GM23338 (cell line): ENCODE measurements around the gene COL6A3. TPM values are rescaled to one million over a fixed set of nuclear protein-coding genes. Genes with fewer than 3 reads are reported as not detected.

ENCODE experiments used
- ATAC-seq: fragments of 200-7000 bp; cut with Tn5 transposase; 3 replicates; pipeline ENCODE4 v1.9.1; 2020
- DNase-seq: peaks from one replicate; pipeline ENCODE4 v3.0.0-alpha.2; 2015; ENCODE audit warnings: low spot score
- H2AFZ ChIP-seq: fragments of 200-600 bp; sonication (generic); 2 replicates; pipeline ENCODE4 v1.8.0; 2016; ENCODE audit warnings: antibody characterized with exemption, mild to moderate bottlenecking, moderate library complexity
- H3F3A ChIP-seq: fragments of 200-600 bp; sonication (generic); replicated peaks from 2 replicates; pipeline ENCODE4 v1.8.0; 2017; ENCODE audit warnings: antibody characterized with exemption, mixed run types, low read depth
- H3K27ac ChIP-seq: fragments of 200-600 bp; sonication (generic); 2 replicates; pipeline ENCODE4 v1.6.1; 2016; ENCODE audit warnings: low read depth
- H3K27me3 ChIP-seq: fragments of 200-600 bp; sonication (generic); 2 replicates; pipeline ENCODE4 v1.8.0; 2016; ENCODE audit warnings: mild to moderate bottlenecking, mixed run types, moderate library complexity; ENCODE audit not compliant: insufficient read depth
- H3K36me3 ChIP-seq: fragments of 200-600 bp; sonication (generic); 2 replicates; pipeline ENCODE4 v1.8.0; 2016; ENCODE audit warnings: mild to moderate bottlenecking; ENCODE audit not compliant: insufficient read depth
- H3K4me1 ChIP-seq: fragments of 200-600 bp; sonication (generic); 2 replicates; pipeline ENCODE4 v1.8.0; 2016; ENCODE audit warnings: mild to moderate bottlenecking, moderate library complexity; ENCODE audit not compliant: insufficient read depth
- H3K4me2 ChIP-seq: fragments of 200-600 bp; sonication (generic); 2 replicates; pipeline ENCODE4 v1.7.1; 2017; ENCODE audit warnings: mixed run types
- H3K4me3 ChIP-seq: fragments of 200-600 bp; sonication (generic); 2 replicates; pipeline ENCODE4 v1.6.1; 2016; ENCODE audit warnings: mixed run types
- H3K79me2 ChIP-seq: fragments of 200-600 bp; sonication (generic); replicated peaks from 2 replicates; pipeline ENCODE4 v1.8.0; 2017; ENCODE audit warnings: mild to moderate bottlenecking; ENCODE audit not compliant: insufficient read depth
- H3K9me2 ChIP-seq: fragments of 200-600 bp; sonication (generic); 2 replicates; pipeline ENCODE4 v1.8.0; 2017; ENCODE audit not compliant: insufficient read depth
- H4K20me1 ChIP-seq: fragments of 200-600 bp; sonication (generic); replicated peaks from 2 replicates; pipeline ENCODE4 v1.8.0; 2017; ENCODE audit warnings: mild to moderate bottlenecking; ENCODE audit not compliant: insufficient read depth
- H3K27ac Mint-ChIP-seq: 2 replicates; pipeline ENCODE4 v1.8.0; 2020; ENCODE audit warnings: inconsistent platforms, mild to moderate bottlenecking, moderate library complexity, mixed read lengths
- H3K27me3 Mint-ChIP-seq: 3 replicates; pipeline ENCODE4 v1.8.0; 2022; ENCODE audit warnings: low read depth, mild to moderate bottlenecking, moderate library complexity, mixed read lengths, inconsistent platforms; ENCODE audit not compliant: insufficient read depth, poor library complexity
- H3K36me3 Mint-ChIP-seq: 3 replicates; pipeline ENCODE4 v1.8.0; 2021; ENCODE audit warnings: low read depth, mild to moderate bottlenecking, inconsistent platforms, moderate library complexity, mixed read lengths
- H3K4me1 Mint-ChIP-seq: 3 replicates; pipeline ENCODE4 v1.8.0; 2020; ENCODE audit warnings: mild to moderate bottlenecking, inconsistent platforms, mixed read lengths
- H3K4me3 Mint-ChIP-seq: 3 replicates; pipeline ENCODE4 v1.8.0; 2021; ENCODE audit warnings: moderate library complexity, mild to moderate bottlenecking, inconsistent platforms, mixed read lengths
- H3K9me3 Mint-ChIP-seq: 3 replicates; pipeline ENCODE4 v1.8.0; 2020; ENCODE audit warnings: moderate library complexity, mild to moderate bottlenecking, inconsistent platforms, mixed read lengths
- CREB1 ChIP-seq: fragments of 250-450 bp; sonication (Bioruptor Pico); IDR thresholded peaks from 2 replicates; pipeline ENCODE4 v1.5.0; 2020; ENCODE audit warnings: low read depth, mild to moderate bottlenecking, moderate library complexity
- EZH2 ChIP-seq: fragments of 200-600 bp; sonication (generic); IDR thresholded peaks from one replicate; pipeline ENCODE4 v1.8.0; 2017; ENCODE audit warnings: antibody characterized with exemption, mild to moderate bottlenecking, low read depth; ENCODE audit not compliant: unreplicated experiment
- EZH2phosphoT487 ChIP-seq: fragments of 200-600 bp; sonication (generic); IDR thresholded peaks from one replicate; pipeline ENCODE4 v1.8.1; 2018; ENCODE audit warnings: antibody characterized with exemption; ENCODE audit not compliant: unreplicated experiment
- JUNB ChIP-seq: IDR thresholded peaks from one replicate; pipeline ENCODE4 v1.6.1; 2016; ENCODE audit warnings: antibody characterized with exemption; ENCODE audit not compliant: unreplicated experiment
- NANOG ChIP-seq: IDR thresholded peaks from 2 replicates; pipeline ENCODE4 v1.6.1; 2016; ENCODE audit warnings: antibody characterized with exemption, borderline replicate concordance
- POLR2AphosphoS5 ChIP-seq: IDR thresholded peaks from 2 replicates; pipeline ENCODE4 v1.6.1; 2016; ENCODE audit warnings: antibody characterized with exemption, low read depth
- STAT1 ChIP-seq: IDR thresholded peaks from one replicate; pipeline ENCODE4 v1.6.1; 2016; ENCODE audit warnings: antibody characterized with exemption; ENCODE audit not compliant: unreplicated experiment
- ZNF331 ChIP-seq: fragments of 250-450 bp; sonication (Bioruptor Pico); IDR thresholded peaks from 2 replicates; pipeline ENCODE4 v1.5.0; 2020; ENCODE audit warnings: low read depth, mild to moderate bottlenecking, moderate library complexity
- polyA plus RNA-seq: library from polyadenylated mRNA; unstranded; fragments of >200 nt; fragmentation: Nextera tagmentation; extraction: Ambion mirVana; gene quantifications from 2 replicates; pipeline ENCODE4 v1.2.1, GENCODE V29; 2016
- total RNA-seq: library from RNA; depleted of rRNA; stranded (reverse); fragments of >200 nt; shearing (Covaris generic); gene quantifications from 2 replicates; pipeline ENCODE4 v1.2.3, GENCODE V29; 2014
- TF ChIP-seq, protein P1 (sequence below): IDR thresholded peaks from 2 replicates; pipeline ENCODE4 v1.6.1; 2016; ENCODE audit warnings: antibody characterized with exemption
- TF ChIP-seq, protein P2 (sequence below): fragments of 250-450 bp; sonication (Bioruptor Pico); IDR thresholded peaks from 2 replicates; pipeline ENCODE4 v1.5.0; 2020; ENCODE audit warnings: mild to moderate bottlenecking, moderate library complexity
- TF ChIP-seq, protein P3 (sequence below), 2 experiments: fragments of 200-600 bp in 1 of 2; sonication (generic) in 1 of 2; conservative IDR thresholded peaks; 2 replicates each; pipeline versions ENCODE4 v1.5.1 to v1.6.1; 2016 to 2017; ENCODE audit warnings: antibody characterized with exemption in 2 of 2, low read depth in 2 of 2, mild to moderate bottlenecking in 2 of 2, moderate library complexity in 1 of 2

The COL6A3 gene
- total and polyA plus RNA-seq, 2 experiments from 2014 or later = 1.2 to 7.3 TPM

DNA sequence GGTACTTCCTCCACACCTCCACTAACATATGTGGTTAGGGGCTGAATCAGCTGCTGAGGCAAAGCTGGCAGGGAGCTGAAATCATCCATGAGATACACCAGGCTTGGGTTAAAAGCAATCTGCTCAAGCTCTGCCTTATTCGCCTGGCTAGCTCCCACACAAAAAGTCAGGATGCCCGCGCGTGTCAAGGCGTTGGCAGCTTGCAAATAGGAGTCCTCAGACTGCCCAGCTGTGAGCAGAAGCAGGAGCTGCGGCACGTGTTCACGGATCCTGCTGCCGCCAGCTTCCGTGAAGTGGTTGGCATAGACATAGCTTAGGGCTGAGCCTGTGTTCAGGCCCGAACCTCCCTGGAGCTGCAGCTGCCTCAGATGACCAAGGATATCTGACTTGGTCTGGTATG, 35.3 kb downstream of the COL6A3 start (continued):
- TF ChIP-seq, protein P1, sequence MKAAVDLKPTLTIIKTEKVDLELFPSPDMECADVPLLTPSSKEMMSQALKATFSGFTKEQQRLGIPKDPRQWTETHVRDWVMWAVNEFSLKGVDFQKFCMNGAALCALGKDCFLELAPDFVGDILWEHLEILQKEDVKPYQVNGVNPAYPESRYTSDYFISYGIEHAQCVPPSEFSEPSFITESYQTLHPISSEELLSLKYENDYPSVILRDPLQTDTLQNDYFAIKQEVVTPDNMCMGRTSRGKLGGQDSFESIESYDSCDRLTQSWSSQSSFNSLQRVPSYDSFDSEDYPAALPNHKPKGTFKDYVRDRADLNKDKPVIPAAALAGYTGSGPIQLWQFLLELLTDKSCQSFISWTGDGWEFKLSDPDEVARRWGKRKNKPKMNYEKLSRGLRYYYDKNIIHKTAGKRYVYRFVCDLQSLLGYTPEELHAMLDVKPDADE = no peak
- TF ChIP-seq CREB1 (CRISPR knock-in tag) (no peak), EZH2phosphoT487 (no peak), ZNF331 (CRISPR knock-in tag) (no peak), EZH2 (no peak), JUNB (no peak)
- TF ChIP-seq, protein P2, sequence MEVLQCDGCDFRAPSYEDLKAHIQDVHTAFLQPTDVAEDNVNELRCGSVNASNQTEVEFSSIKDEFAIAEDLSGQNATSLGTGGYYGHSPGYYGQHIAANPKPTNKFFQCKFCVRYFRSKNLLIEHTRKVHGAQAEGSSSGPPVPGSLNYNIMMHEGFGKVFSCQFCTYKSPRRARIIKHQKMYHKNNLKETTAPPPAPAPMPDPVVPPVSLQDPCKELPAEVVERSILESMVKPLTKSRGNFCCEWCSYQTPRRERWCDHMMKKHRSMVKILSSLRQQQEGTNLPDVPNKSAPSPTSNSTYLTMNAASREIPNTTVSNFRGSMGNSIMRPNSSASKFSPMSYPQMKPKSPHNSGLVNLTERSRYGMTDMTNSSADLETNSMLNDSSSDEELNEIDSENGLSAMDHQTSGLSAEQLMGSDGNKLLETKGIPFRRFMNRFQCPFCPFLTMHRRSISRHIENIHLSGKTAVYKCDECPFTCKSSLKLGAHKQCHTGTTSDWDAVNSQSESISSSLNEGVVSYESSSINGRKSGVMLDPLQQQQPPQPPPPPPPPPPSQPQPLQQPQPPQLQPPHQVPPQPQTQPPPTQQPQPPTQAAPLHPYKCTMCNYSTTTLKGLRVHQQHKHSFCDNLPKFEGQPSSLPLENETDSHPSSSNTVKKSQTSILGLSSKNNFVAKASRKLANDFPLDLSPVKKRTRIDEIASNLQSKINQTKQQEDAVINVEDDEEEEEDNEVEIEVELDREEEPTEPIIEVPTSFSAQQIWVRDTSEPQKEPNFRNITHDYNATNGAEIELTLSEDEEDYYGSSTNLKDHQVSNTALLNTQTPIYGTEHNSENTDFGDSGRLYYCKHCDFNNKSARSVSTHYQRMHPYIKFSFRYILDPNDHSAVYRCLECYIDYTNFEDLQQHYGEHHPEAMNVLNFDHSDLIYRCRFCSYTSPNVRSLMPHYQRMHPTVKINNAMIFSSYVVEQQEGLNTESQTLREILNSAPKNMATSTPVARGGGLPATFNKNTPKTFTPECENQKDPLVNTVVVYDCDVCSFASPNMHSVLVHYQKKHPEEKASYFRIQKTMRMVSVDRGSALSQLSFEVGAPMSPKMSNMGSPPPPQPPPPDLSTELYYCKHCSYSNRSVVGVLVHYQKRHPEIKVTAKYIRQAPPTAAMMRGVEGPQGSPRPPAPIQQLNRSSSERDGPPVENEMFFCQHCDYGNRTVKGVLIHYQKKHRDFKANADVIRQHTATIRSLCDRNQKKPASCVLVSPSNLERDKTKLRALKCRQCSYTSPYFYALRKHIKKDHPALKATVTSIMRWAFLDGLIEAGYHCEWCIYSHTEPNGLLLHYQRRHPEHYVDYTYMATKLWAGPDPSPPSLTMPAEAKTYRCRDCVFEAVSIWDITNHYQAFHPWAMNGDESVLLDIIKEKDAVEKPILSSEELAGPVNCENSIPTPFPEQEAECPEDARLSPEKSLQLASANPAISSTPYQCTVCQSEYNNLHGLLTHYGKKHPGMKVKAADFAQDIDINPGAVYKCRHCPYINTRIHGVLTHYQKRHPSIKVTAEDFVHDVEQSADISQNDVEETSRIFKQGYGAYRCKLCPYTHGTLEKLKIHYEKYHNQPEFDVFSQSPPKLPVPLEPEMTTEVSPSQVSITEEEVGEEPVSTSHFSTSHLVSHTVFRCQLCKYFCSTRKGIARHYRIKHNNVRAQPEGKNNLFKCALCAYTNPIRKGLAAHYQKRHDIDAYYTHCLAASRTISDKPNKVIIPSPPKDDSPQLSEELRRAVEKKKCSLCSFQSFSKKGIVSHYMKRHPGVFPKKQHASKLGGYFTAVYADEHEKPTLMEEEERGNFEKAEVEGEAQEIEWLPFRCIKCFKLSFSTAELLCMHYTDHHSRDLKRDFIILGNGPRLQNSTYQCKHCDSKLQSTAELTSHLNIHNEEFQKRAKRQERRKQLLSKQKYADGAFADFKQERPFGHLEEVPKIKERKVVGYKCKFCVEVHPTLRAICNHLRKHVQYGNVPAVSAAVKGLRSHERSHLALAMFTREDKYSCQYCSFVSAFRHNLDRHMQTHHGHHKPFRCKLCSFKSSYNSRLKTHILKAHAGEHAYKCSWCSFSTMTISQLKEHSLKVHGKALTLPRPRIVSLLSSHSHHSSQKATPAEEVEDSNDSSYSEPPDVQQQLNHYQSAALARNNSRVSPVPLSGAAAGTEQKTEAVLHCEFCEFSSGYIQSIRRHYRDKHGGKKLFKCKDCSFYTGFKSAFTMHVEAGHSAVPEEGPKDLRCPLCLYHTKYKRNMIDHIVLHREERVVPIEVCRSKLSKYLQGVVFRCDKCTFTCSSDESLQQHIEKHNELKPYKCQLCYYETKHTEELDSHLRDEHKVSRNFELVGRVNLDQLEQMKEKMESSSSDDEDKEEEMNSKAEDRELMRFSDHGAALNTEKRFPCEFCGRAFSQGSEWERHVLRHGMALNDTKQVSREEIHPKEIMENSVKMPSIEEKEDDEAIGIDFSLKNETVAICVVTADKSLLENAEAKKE (CRISPR knock-in tag) = no peak

DNA sequence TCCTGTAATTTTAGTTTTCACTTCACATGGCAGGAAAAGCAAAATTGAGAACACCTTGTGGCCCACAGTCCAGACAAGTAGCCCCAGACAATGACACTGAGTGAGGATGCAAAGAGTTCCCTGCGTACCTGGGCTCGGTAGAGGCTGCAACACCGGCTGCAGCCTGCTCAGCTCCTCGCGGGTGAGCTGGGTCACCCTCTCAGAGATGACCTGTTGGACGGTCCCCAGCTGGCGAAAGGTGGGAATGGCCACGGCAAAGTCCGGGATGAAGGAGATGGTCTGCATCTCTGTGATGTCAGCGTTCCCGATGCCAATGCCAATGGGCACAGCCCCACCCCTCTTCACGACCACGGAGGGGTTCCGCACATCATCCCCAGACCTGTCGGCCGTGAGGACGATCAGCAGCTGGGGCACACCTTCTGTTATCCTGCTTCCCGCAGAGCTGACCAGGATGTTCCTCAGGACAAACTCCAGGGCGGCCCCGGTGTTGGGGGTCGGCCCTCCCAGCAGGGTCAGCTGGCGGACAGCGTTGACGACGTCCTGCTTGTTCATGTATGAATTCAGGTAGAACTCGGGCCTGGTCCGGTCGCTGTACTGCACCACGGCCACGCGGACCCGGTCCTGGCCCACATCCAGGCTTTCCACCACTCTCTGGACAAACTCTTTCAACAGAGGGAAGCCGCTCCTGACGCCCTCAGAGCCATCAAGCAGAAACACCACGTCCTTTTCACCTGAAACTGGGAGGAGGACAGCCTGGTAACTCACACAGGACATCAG, 39.5 kb downstream of the COL6A3 start:
- ATAC-seq (no peak), DNase-seq (no peak)
- no peak for TF ChIP-seq JUNB
- no peak for TF ChIP-seq STAT1
- TF ChIP-seq ZNF331 (CRISPR knock-in tag) = no peak
- no peak for TF ChIP-seq CREB1 (CRISPR knock-in tag)
- TF ChIP-seq EZH2 = no peak
- TF ChIP-seq EZH2phosphoT487 = no peak
- no peak for TF ChIP-seq POLR2AphosphoS5
- TF ChIP-seq, protein P3, sequence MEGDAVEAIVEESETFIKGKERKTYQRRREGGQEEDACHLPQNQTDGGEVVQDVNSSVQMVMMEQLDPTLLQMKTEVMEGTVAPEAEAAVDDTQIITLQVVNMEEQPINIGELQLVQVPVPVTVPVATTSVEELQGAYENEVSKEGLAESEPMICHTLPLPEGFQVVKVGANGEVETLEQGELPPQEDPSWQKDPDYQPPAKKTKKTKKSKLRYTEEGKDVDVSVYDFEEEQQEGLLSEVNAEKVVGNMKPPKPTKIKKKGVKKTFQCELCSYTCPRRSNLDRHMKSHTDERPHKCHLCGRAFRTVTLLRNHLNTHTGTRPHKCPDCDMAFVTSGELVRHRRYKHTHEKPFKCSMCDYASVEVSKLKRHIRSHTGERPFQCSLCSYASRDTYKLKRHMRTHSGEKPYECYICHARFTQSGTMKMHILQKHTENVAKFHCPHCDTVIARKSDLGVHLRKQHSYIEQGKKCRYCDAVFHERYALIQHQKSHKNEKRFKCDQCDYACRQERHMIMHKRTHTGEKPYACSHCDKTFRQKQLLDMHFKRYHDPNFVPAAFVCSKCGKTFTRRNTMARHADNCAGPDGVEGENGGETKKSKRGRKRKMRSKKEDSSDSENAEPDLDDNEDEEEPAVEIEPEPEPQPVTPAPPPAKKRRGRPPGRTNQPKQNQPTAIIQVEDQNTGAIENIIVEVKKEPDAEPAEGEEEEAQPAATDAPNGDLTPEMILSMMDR (conservative IDR thresholded peaks at IDR 0.05; ENCODE audit: low read depth in 2 of 2) = no peak
- TF ChIP-seq, protein P1 = no peak
- TF ChIP-seq NANOG = no peak

More for the DNA sequence above, 39.5 kb downstream of the COL6A3 start:
- H3K4me3 Mint-ChIP-seq = no peak overlapping the region
- peaks cover 13% of the 10 kb centered on the region for H3K9me2 ChIP-seq
- no peaks in the 10 kb centered on the region for H3K27me3 ChIP-seq
- no peaks in the 10 kb centered on the region for H3K36me3 ChIP-seq
- H3K27ac Mint-ChIP-seq = no peak overlapping the region
- H4K20me1 ChIP-seq = no peaks in the 10 kb centered on the region
- no peak overlapping the region for H3K4me2 ChIP-seq
- H3K4me3 ChIP-seq = no peak overlapping the region
- no peaks in the 10 kb centered on the region for H3K4me1 ChIP-seq
- H3K27ac ChIP-seq = no peak overlapping the region
- H3K4me1 Mint-ChIP-seq = no peaks in the 10 kb centered on the region
- no peaks in the 10 kb centered on the region for H3K27me3 Mint-ChIP-seq
- no peaks in the 10 kb centered on the region; the same call in 2 of the 3 replicates for H3K36me3 Mint-ChIP-seq
- H3F3A ChIP-seq = no peaks in the 10 kb centered on the region
- peaks cover 4% of the 10 kb centered on the region; the same call in 1 of the 3 replicates for H3K9me3 Mint-ChIP-seq
- no peaks in the 10 kb centered on the region for H3K79me2 ChIP-seq
- no peak overlapping the region for H2AFZ ChIP-seq
